Prostate gland (tissue), 2 donors: Measurements from ENCODE around the gene CBFA2T2. TPM values are rescaled to one million over a fixed set of nuclear protein-coding genes. Genes with fewer than 3 reads are reported as not detected.
"Not testable (repeated sequence)": the region's sequence is repeated elsewhere in the genome, so short reads cannot be mapped to it uniquely, and the experiment has no call there.

Experiments used
- DNase-seq: peaks from one replicate; pipeline ENCODE4 v3.0.0-alpha.2; 2019; ENCODE audit warnings: low spot score
- H3K27ac ChIP-seq, 2 donors: fragments of 200-600 bp; sonication (generic); 2 replicates each; pipeline ENCODE4 v1.5.1; 2017 to 2019
- H3K27me3 ChIP-seq: fragments of 200-600 bp; sonication (generic); replicated peaks from 2 replicates; pipeline ENCODE4 v1.5.1; 2019; ENCODE audit not compliant: insufficient read depth
- H3K36me3 ChIP-seq, 2 donors: fragments of 200-600 bp; sonication (generic); 1 replicate in 1 of 2; 2 replicates in 1 of 2; pipeline versions ENCODE4 v1.5.1 to v1.8.1; 2017 to 2019
- H3K4me1 ChIP-seq: fragments of 200-600 bp; sonication (generic); replicated peaks from 2 replicates; pipeline ENCODE4 v1.5.1; 2019
- H3K4me3 ChIP-seq, 2 donors: fragments of 200-600 bp; sonication (generic); 2 replicates each; pipeline ENCODE4 v1.5.1; 2017 to 2019
- H3K9me3 ChIP-seq: fragments of 200-600 bp; sonication (generic); 2 replicates; pipeline ENCODE4 v1.5.1; 2017
- CTCF ChIP-seq, 4 experiments: fragments of 200-600 bp in 2 of 4; fragments of 450-650 bp in 2 of 4; sonication (generic) in 2 of 4; IDR thresholded peaks; 1 replicate in 3 of 4; 2 replicates in 1 of 4; pipeline ENCODE4 v1.5.1; 2016 to 2019; ENCODE audit warnings: antibody characterized with exemption in 4 of 4, mild to moderate bottlenecking in 2 of 4, moderate library complexity in 2 of 4
- POLR2A ChIP-seq: fragments of 450-650 bp; IDR thresholded peaks from one replicate; pipeline ENCODE4 v1.6.1; 2016; ENCODE audit warnings: antibody characterized with exemption, mild to moderate bottlenecking
- POLR2AphosphoS5 ChIP-seq: sonication (generic); formaldehyde crosslinking; IDR thresholded peaks from one replicate; pipeline ENCODE4 v1.6.1; 2017; ENCODE audit warnings: antibody characterized with exemption
- WGBS: methylation state at CpG from one replicate; pipeline ENCODE4 v1.1.5; 2018; 5-methylcytosine and 5-hydroxymethylcytosine counted together
- intact Hi-C: fragments of 100-400 bp; cut with DNase I; formaldehyde crosslinking; loops from one replicate; pipeline ENCODE4 v1.14.2; 2022
- total RNA-seq, 2 donors: library from RNA; depleted of rRNA; stranded (reverse); fragments of >200 nt; gene quantifications; one replicate each; pipeline ENCODE4 v1.1.0, GENCODE V29; 2016

The CBFA2T2 gene
- total RNA-seq, 2 donors from 2014 or later = 40.3 to 54.6 TPM

- Histone ChIP-seq H3K9me3 (no peaks in the 10 kb centered on the region), H3K36me3 (no peaks in the 10 kb centered on the region), H3K27ac (no peak overlapping the region), H3K27me3 (no peaks in the 10 kb centered on the region), H3K4me3 (no peak overlapping the region), H3K4me1 (no peaks in the 10 kb centered on the region)
- no peak for TF ChIP-seq POLR2AphosphoS5
- TF ChIP-seq CTCF (IDR thresholded peaks at IDR 0.05) = no peak
- no peak for DNase-seq
- 95% methylated on average over 6 of the region's 6 CpGs for WGBS
- intact Hi-C loops = no loop called here
Observed at GRCh38 chr20:33503564-33503963, 13.7 kb downstream of the CBFA2T2 start.

- intact Hi-C loops = no loop called here
- no peaks in the 10 kb centered on the region for H3K9me3 ChIP-seq
- no peak overlapping the region for H3K27ac ChIP-seq
- no peaks in the 10 kb centered on the region for H3K27me3 ChIP-seq
- no peak for TF ChIP-seq CTCF (IDR thresholded peaks at IDR 0.05)
- no peak for TF ChIP-seq POLR2AphosphoS5
- TF ChIP-seq POLR2A = no peak
- H3K36me3 ChIP-seq = no peaks in the 10 kb centered on the region
- 73% methylated on average over 2 of the region's 2 CpGs for WGBS
- H3K4me3 ChIP-seq = no peak overlapping the region
- DNase-seq = no peak
- H3K4me1 ChIP-seq = no peaks in the 10 kb centered on the region
Observed at GRCh38 chr20:33506576-33506975, 16.7 kb downstream of the CBFA2T2 start.

- H3K36me3 ChIP-seq = no peaks in the 10 kb centered on the region
- intact Hi-C loops = no loop called here
- no peak for TF ChIP-seq CTCF (IDR thresholded peaks at IDR 0.05)
- no peak for TF ChIP-seq POLR2A
- TF ChIP-seq POLR2AphosphoS5 = no peak
- no peaks in the 10 kb centered on the region for H3K9me3 ChIP-seq
- DNase-seq = no peak
- 92% methylated on average over 3 of the region's 3 CpGs for WGBS
- no peak overlapping the region for H3K27ac ChIP-seq
- no peak overlapping the region for H3K4me3 ChIP-seq
- no peaks in the 10 kb centered on the region for H3K4me1 ChIP-seq
- no peaks in the 10 kb centered on the region for H3K27me3 ChIP-seq
Observed at GRCh38 chr20:33507461-33507860, 17.6 kb downstream of the CBFA2T2 start.

- H3K27me3 ChIP-seq, H3K4me3 ChIP-seq, H3K36me3 ChIP-seq, DNase-seq, H3K4me1 ChIP-seq, H3K9me3 ChIP-seq, intact Hi-C loops, H3K27ac ChIP-seq: not testable (repeated sequence)
- 93% methylated on average over 7 of the region's 7 CpGs for WGBS
Observed at GRCh38 chr20:33508015-33508414, 18.1 kb downstream of the CBFA2T2 start.

- H3K36me3 ChIP-seq, H3K4me3 ChIP-seq, H3K27me3 ChIP-seq, H3K9me3 ChIP-seq, H3K4me1 ChIP-seq, intact Hi-C loops, DNase-seq, H3K27ac ChIP-seq: not testable (repeated sequence)
- over 99% methylated on average over 3 of the region's 3 CpGs for WGBS
Observed at GRCh38 chr20:33509057-33509456, 19.2 kb downstream of the CBFA2T2 start.

DNA sequence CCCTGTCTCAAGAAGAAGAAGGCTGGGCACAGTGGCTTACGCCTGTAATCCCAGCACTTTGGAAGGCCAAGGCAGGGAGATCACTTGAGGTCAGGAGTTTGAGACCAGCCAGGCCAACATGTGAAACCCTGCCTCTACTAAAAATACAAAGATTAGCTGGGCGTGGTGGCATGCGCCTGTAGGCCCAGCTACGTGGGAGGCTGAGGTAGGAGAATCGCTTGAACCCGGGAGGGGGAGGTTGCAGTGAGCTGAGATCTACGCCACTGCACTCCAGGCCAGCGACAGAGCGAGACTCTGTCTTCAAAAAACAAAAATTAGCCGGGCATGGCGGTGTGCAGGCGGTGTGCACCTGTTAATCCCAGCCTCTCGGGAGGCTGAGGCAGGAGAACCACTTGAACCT, 22.0 kb downstream of the CBFA2T2 start:
- intact Hi-C loops, DNase-seq: not testable (repeated sequence)
- 98% methylated on average over 13 of the region's 13 CpGs for WGBS

More for the DNA sequence above, 22.0 kb downstream of the CBFA2T2 start:
- H3K36me3 ChIP-seq, H3K27ac ChIP-seq, H3K9me3 ChIP-seq, H3K27me3 ChIP-seq, H3K4me1 ChIP-seq, H3K4me3 ChIP-seq: not testable (repeated sequence)
